Neuronal stem cell (in vitro differentiated cells): Measurements from ENCODE around the gene GJD4.
A peak's percentile ranks its signal among the peaks of the same experiment; 100 is the strongest.

Source experiments
- DNase-seq: peaks from one replicate; pipeline ENCODE4 v3.0.0-alpha.2; 2013; ENCODE audit warnings: low spot score
- H2AFZ ChIP-seq: one replicate; pipeline ENCODE4 v1.6.1; 2013; ENCODE audit warnings: mild to moderate bottlenecking, low read length, inconsistent platforms
- H2AK5ac ChIP-seq: 2 replicates; pipeline ENCODE4 v1.6.1; 2013; ENCODE audit warnings: low read depth, mild to moderate bottlenecking, inconsistent platforms, low read length, moderate library complexity, mixed read lengths
- H2BK120ac ChIP-seq: 2 replicates; pipeline ENCODE4 v1.6.1; 2013; ENCODE audit warnings: low read depth, mild to moderate bottlenecking, inconsistent platforms, low read length, moderate library complexity, mixed read lengths
- H2BK12ac ChIP-seq: one replicate; pipeline ENCODE4 v1.6.1; 2013; ENCODE audit warnings: low read length, inconsistent platforms
- H2BK15ac ChIP-seq: 2 replicates; pipeline ENCODE4 v1.6.1; 2013; ENCODE audit warnings: mild to moderate bottlenecking, low read length, inconsistent platforms, mixed read lengths
- H2BK5ac ChIP-seq: one replicate; pipeline ENCODE4 v1.6.1; 2013; ENCODE audit warnings: inconsistent platforms, mild to moderate bottlenecking, low read length, moderate library complexity
- H3K14ac ChIP-seq: one replicate; pipeline ENCODE4 v1.6.1; 2013; ENCODE audit warnings: low read length, inconsistent platforms
- H3K18ac ChIP-seq: 2 replicates; pipeline ENCODE4 v1.6.1; 2013; ENCODE audit warnings: low read length, inconsistent platforms
- H3K23ac ChIP-seq: 2 replicates; pipeline ENCODE4 v1.6.1; 2013; ENCODE audit warnings: low read depth, mild to moderate bottlenecking, mixed read lengths, low read length, inconsistent platforms; ENCODE audit not compliant: poor library complexity
- H3K27ac ChIP-seq: replicated peaks from 3 replicates; pipeline ENCODE4 v1.5.1; 2013; ENCODE audit warnings: low read length, inconsistent platforms
- H3K27me3 ChIP-seq, 3 experiments: 2 replicates each; pipeline ENCODE4 v1.6.1; 2013; ENCODE audit warnings: low read length in 3 of 3, mild to moderate bottlenecking in 2 of 3, inconsistent platforms in 1 of 3, low read depth in 1 of 3, mixed read lengths in 1 of 3, moderate library complexity in 1 of 3; ENCODE audit not compliant: control insufficient read depth in 3 of 3, insufficient read depth in 3 of 3
- H3K36me3 ChIP-seq, 2 donors: replicated peaks in 1 of 2; 2 replicates each; pipeline ENCODE4 v1.6.1; 2013; ENCODE audit warnings: low read length in 2 of 2; ENCODE audit not compliant: control insufficient read depth in 2 of 2, insufficient read depth in 2 of 2
- H3K4ac ChIP-seq: 2 replicates; pipeline ENCODE4 v1.6.1; 2013; ENCODE audit warnings: inconsistent platforms, mild to moderate bottlenecking, low read length, moderate library complexity
- H3K4me1 ChIP-seq, 2 donors: 1 replicate in 1 of 2; 2 replicates in 1 of 2; pipeline ENCODE4 v1.6.1; 2013; ENCODE audit warnings: low read length in 2 of 2, low read depth in 1 of 2; ENCODE audit not compliant: control insufficient read depth in 2 of 2, insufficient read depth in 1 of 2
- H3K4me2 ChIP-seq: one replicate; pipeline ENCODE4 v1.6.1; 2013; ENCODE audit warnings: mild to moderate bottlenecking, low read length, inconsistent platforms; ENCODE audit not compliant: insufficient read depth, poor library complexity, severe bottlenecking
- H3K4me3 ChIP-seq, 2 donors: 2 replicates each; pipeline ENCODE4 v1.5.1; 2013; ENCODE audit warnings: low read length in 2 of 2, mild to moderate bottlenecking in 2 of 2, inconsistent platforms in 1 of 2, moderate library complexity in 1 of 2
- H3K79me1 ChIP-seq: one replicate; pipeline ENCODE4 v1.6.1; 2013; ENCODE audit warnings: low read depth, mild to moderate bottlenecking, inconsistent platforms, low read length, moderate library complexity
- H3K9ac ChIP-seq: one replicate; pipeline ENCODE4 v1.6.1; 2013; ENCODE audit warnings: mild to moderate bottlenecking, low read depth, low read length, inconsistent platforms; ENCODE audit not compliant: poor library complexity
- H3K9me3 ChIP-seq, 2 donors: replicated peaks in 1 of 2; 2 replicates each; pipeline versions ENCODE3 to v1.6.1; 2013; ENCODE audit warnings: low read length in 2 of 2, mild to moderate bottlenecking in 2 of 2, inconsistent platforms in 1 of 2, low read depth in 1 of 2, mixed read lengths in 1 of 2, moderate library complexity in 1 of 2; ENCODE audit not compliant: control insufficient read depth in 2 of 2, insufficient read depth in 1 of 2
- H4K8ac ChIP-seq: one replicate; pipeline ENCODE4 v1.6.1; 2013; ENCODE audit warnings: low read depth, mild to moderate bottlenecking, inconsistent platforms, low read length, moderate library complexity
- H4K91ac ChIP-seq: one replicate; pipeline ENCODE4 v1.6.1; 2013; ENCODE audit warnings: low read length, low read depth, mild to moderate bottlenecking, inconsistent platforms; ENCODE audit not compliant: poor library complexity
- WGBS, 2 donors: extraction: QIAGEN DNeasy Blood & Tissue Kit; methylation state at CpG; one replicate each; pipeline ENCODE4 v1.1.7; 2013; ENCODE audit warnings: missing lambda C conversion rate in 2 of 2, mixed read lengths in 1 of 2; ENCODE audit not compliant: insufficient read length in 2 of 2, insufficient replicate concordance in 1 of 2; ENCODE audit errors: extremely low coverage in 2 of 2; 5-methylcytosine and 5-hydroxymethylcytosine counted together

Gene GJD4

DNA sequence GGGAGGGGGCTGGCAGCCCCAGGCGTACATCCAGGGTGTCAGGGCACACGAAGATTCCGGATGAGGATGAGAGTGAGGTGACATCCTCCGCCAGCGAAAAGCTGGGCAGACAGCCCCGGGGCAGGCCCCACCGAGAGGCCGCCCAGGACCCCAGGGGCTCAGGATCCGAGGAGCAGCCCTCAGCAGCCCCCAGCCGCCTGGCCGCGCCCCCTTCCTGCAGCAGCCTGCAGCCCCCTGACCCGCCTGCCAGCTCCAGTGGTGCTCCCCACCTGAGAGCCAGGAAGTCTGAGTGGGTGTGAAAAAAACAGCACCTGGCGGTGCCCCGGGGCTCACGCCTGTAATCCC, 3.2 kb downstream of the GJD4 start:
- no peak overlapping the region for H2BK5ac ChIP-seq
- peaks cover 0 to 6% of the 10 kb centered on the region in 2 donors for H3K9me3 ChIP-seq
- H3K36me3 ChIP-seq, result no peaks in the 10 kb centered on the region
- peak overlapping the region; percentile 25 for H3K9ac ChIP-seq
- no peak overlapping the region for H3K4ac ChIP-seq
- H3K23ac ChIP-seq, result no peak overlapping the region
- no peak overlapping the region for H2BK15ac ChIP-seq
- DNase-seq, result no peak
- H3K4me3 ChIP-seq, result no peak overlapping the region
- whole genome bisulfite sequencing, 2 donors, result no CpG with 5 or more reads among the region's 16 CpGs
- peak overlapping the region; percentile 57 for H3K18ac ChIP-seq
- no peak overlapping the region for H2AK5ac ChIP-seq
- no peak overlapping the region for H2BK120ac ChIP-seq
- H3K27ac ChIP-seq, result no peak overlapping the region
- H2AFZ ChIP-seq, result no peak overlapping the region
- H3K27me3 ChIP-seq, result peaks cover 0 to 5% (median 0%) of the 10 kb centered on the region in 3 experiments
- H3K14ac ChIP-seq, result no peak overlapping the region
- H3K4me1 ChIP-seq, result no peaks in the 10 kb centered on the region
- no peak overlapping the region for H2BK12ac ChIP-seq
- H4K8ac ChIP-seq, result no peak overlapping the region
- no peaks in the 10 kb centered on the region for H3K79me1 ChIP-seq
- H4K91ac ChIP-seq, result no peak overlapping the region
- H3K4me2 ChIP-seq, result no peak overlapping the region

DNA sequence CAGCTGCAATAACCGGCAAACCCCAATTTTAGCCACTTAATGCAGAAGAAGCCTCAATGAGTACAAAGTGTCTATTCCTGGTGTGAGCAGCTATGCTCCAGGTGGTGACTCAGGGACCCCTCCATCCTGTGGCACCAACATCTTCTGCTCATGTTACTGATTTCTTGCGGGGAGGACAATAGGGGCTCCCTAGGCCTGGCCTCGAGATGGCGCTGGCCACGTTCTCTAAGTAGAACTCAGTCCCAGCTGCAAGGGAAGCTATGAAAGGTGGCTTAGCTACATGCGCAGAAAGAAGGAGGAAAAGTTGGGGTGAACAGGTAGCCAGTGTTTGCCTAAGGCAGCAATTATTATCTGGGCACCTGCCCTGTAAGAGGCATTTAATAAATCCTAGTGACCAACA, 6.6 kb downstream of the GJD4 start:
- Histone ChIP-seq H2AFZ (no peak overlapping the region), H3K14ac (no peak overlapping the region), H3K36me3 (no peaks in the 10 kb centered on the region), H3K9ac (no peak overlapping the region), H3K4me2 (no peak overlapping the region), H3K4ac (no peak overlapping the region), H3K79me1 (no peaks in the 10 kb centered on the region), H4K91ac (no peak overlapping the region), H4K8ac (no peak overlapping the region), H2BK12ac (no peak overlapping the region), H2BK120ac (no peak overlapping the region), H3K27me3 (no peaks in the 10 kb centered on the region), H2AK5ac (no peak overlapping the region), H3K4me3 (no peak overlapping the region), H2BK15ac (no peak overlapping the region), H3K9me3 (peaks cover 0 to 6% of the 10 kb centered on the region in 2 donors), H3K23ac (no peak overlapping the region), H3K27ac (no peak overlapping the region), H2BK5ac (no peak overlapping the region), H3K4me1 (no peaks in the 10 kb centered on the region), H3K18ac (no peak overlapping the region)
- no peak for DNase-seq
- no CpG with 5 or more reads among the region's 6 CpGs for WGBS, 2 donors

DNA sequence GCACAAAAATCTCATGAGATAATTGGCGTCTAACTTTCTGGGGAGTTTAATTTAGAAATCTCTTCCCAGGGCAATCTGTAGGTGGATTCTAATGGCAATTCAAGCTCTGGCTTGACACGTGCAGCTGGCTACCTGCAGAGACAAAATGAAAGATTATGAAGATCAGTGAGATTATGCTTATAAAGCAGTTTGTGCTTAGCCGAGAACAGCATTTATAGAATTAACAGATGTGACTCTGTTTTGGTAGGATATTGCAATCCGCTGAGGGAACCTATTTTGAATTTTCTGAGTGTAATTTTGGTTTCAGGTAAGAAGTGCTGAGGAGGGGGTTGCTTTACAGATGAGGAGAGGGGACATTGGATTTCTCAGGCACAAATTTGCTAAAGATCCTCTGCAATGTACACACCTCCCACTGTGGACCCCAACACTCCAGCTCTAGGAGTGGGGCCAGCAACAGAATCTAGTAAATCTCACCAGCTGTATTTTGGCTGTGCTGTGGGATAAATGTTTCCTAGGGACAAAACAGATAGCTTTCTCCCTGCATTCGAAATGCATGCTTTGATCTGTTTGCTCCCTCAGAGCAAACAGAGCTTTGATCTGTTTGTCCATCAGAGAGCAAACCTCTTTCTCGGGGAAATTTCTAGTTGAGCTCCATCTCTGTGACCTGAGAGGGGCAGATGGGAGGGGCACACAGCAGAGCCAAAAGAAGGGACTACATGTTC, 7.4 kb downstream of the GJD4 start:
- no peak overlapping the region for H3K4me2 ChIP-seq
- H3K9me3 ChIP-seq, result peaks cover 0 to 6% of the 10 kb centered on the region in 2 donors
- WGBS, 2 donors, result no CpG with 5 or more reads among the region's 6 CpGs
- no peaks in the 10 kb centered on the region for H3K4me1 ChIP-seq
- no peak overlapping the region for H3K18ac ChIP-seq
- no peak overlapping the region for H3K4me3 ChIP-seq
- H2BK120ac ChIP-seq, result no peak overlapping the region
- no peak overlapping the region for H3K14ac ChIP-seq
- no peak overlapping the region for H3K27ac ChIP-seq
- DNase-seq, result no peak
- H3K23ac ChIP-seq, result no peak overlapping the region
- H2AFZ ChIP-seq, result no peak overlapping the region
- H2BK15ac ChIP-seq, result no peak overlapping the region
- no peaks in the 10 kb centered on the region for H3K27me3 ChIP-seq
- H2BK5ac ChIP-seq, result no peak overlapping the region
- H3K79me1 ChIP-seq, result no peaks in the 10 kb centered on the region
- no peak overlapping the region for H2BK12ac ChIP-seq
- no peak overlapping the region for H2AK5ac ChIP-seq
- H3K36me3 ChIP-seq, result no peaks in the 10 kb centered on the region
- no peak overlapping the region for H3K4ac ChIP-seq
- no peak overlapping the region for H3K9ac ChIP-seq
- H4K8ac ChIP-seq, result no peak overlapping the region
- H4K91ac ChIP-seq, result no peak overlapping the region

DNA sequence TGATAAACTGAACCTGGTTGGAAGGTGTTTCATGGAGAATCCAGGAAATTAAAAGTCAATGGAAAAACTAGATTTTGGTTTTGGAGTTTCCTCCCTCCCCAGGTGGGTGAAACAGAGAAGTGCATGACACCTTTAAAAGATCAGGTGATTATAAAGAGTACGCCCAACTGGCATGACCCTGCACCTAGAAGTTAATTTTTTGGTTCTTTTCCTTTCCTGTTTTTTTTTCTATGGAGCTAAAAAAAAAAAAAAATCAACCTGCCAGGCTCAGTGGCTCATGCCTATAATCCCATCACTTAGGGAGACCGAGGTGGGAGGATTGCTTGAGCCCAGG, 7.9 kb downstream of the GJD4 start:
- no peak overlapping the region for H2AFZ ChIP-seq
- no peak overlapping the region for H2BK5ac ChIP-seq
- H4K8ac ChIP-seq, result no peak overlapping the region
- H2AK5ac ChIP-seq, result no peak overlapping the region
- H3K18ac ChIP-seq, result no peak overlapping the region
- H3K23ac ChIP-seq, result no peak overlapping the region
- H3K9ac ChIP-seq, result no peak overlapping the region
- no peak for DNase-seq
- H3K79me1 ChIP-seq, result no peaks in the 10 kb centered on the region
- H2BK15ac ChIP-seq, result no peak overlapping the region
- no peaks in the 10 kb centered on the region for H3K4me1 ChIP-seq
- H3K4me3 ChIP-seq, result no peak overlapping the region
- no peak overlapping the region for H2BK120ac ChIP-seq
- no peaks in the 10 kb centered on the region for H3K36me3 ChIP-seq
- H3K9me3 ChIP-seq, result peaks cover 0 to 6% of the 10 kb centered on the region in 2 donors
- H3K27ac ChIP-seq, result no peak overlapping the region
- no CpG with 5 or more reads among the region's 2 CpGs for WGBS, 2 donors
- H3K27me3 ChIP-seq, result no peaks in the 10 kb centered on the region
- H3K4ac ChIP-seq, result no peak overlapping the region
- H2BK12ac ChIP-seq, result no peak overlapping the region
- no peak overlapping the region for H4K91ac ChIP-seq
- no peak overlapping the region for H3K14ac ChIP-seq
- no peak overlapping the region for H3K4me2 ChIP-seq
